ENCODE results near the gene ECM1. TPM values are rescaled to one million over a fixed set of nuclear protein-coding genes. Genes with fewer than 3 reads are reported as not detected.
A peak's percentile ranks its signal among the peaks of the same experiment; 100 is the strongest.

Gene ECM1
- total RNA-seq, 4 donors from 2014 or later, result 4.2 to 11.3 (median 7.0) TPM

GRCh38 chr1:150558761-150559655 is 51.1 kb downstream of the ECM1 start:
- Histone ChIP-seq H3K36me3 (no peaks in the 10 kb centered on the region), H3K9me3 (no peaks in the 10 kb centered on the region), H3K4me1 (peaks cover 36 to 43% of the 10 kb centered on the region in 2 donors), H3K27me3 (no peaks in the 10 kb centered on the region), H3K4me3 (replicated peaks in 1 of 3) (no peak overlapping the region), H3K27ac (peak overlapping the region in 2 of 3 donors; percentile 22 to 100)
- WGBS, 2 donors, result 74 to 78% methylated on average over 11 to 28 of the region's 28 CpGs
- intact Hi-C loops (cut with DNase I), result loop anchor here (5.0 to 10.0 kb wide), 2 partner anchors 63 to 436 kb away; no protein-coding TSS in a partner anchor
- no peak for TF ChIP-seq POLR2A (IDR thresholded peaks at IDR 0.05)
- TF ChIP-seq CTCF (IDR thresholded peaks at IDR 0.05), result no peak
- DNase-seq, result no peak

GRCh38 chr1:150559656-150560010 is 51.7 kb downstream of the ECM1 start:
- Histone ChIP-seq H3K4me1 (peaks cover 43 to 50% of the 10 kb centered on the region in 2 donors), H3K36me3 (no peaks in the 10 kb centered on the region), H3K27me3 (no peaks in the 10 kb centered on the region), H3K4me3 (replicated peaks in 1 of 3) (no peak overlapping the region), H3K27ac (peak overlapping the region in 2 of 3 donors; percentile 99 to 100), H3K9me3 (no peaks in the 10 kb centered on the region)
- 82 to 92% methylated on average over 5 to 10 of the region's 10 CpGs for WGBS, 2 donors
- intact Hi-C loops (cut with DNase I), result loop anchor here (5.0 to 10.0 kb wide), 2 partner anchors 63 to 435 kb away; no protein-coding TSS in a partner anchor
- TF ChIP-seq CTCF (IDR thresholded peaks at IDR 0.05), result no peak
- TF ChIP-seq POLR2A (IDR thresholded peaks at IDR 0.05), result no peak
- DNase-seq, result no peak

GRCh38 chr1:150560011-150560438 is 52.1 kb downstream of the ECM1 start:
- H3K4me1 ChIP-seq, result peaks cover 46 to 54% of the 10 kb centered on the region in 2 donors
- TF ChIP-seq POLR2A (IDR thresholded peaks at IDR 0.05), result no peak
- TF ChIP-seq CTCF (IDR thresholded peaks at IDR 0.05), result peak; percentile 81 to 95 (median 85)
- 36% methylated on average over 8 of the region's 9 CpGs; no CpG with 5 or more reads in 1 of the 2 donors for WGBS, 2 donors
- no peaks in the 10 kb centered on the region for H3K9me3 ChIP-seq
- H3K27me3 ChIP-seq, result no peaks in the 10 kb centered on the region
- H3K27ac ChIP-seq, result peak overlapping the region; percentile 99 to 100 (median 99)
- no peak overlapping the region for H3K4me3 ChIP-seq (replicated peaks in 1 of 3)
- H3K36me3 ChIP-seq, result no peaks in the 10 kb centered on the region
- peak; percentile 73 for DNase-seq
- intact Hi-C loops (cut with DNase I), result no loop called here

- intact Hi-C loops (cut with DNase I), result no loop called here
- peak; percentile 90 to 91 for DNase-seq
- Histone ChIP-seq H3K27ac (peak overlapping the region; percentile 99 to 100 (median 99)), H3K36me3 (no peaks in the 10 kb centered on the region), H3K27me3 (no peaks in the 10 kb centered on the region), H3K4me1 (peaks cover 53 to 60% of the 10 kb centered on the region in 2 donors), H3K9me3 (no peaks in the 10 kb centered on the region), H3K4me3 (replicated peaks in 1 of 3) (peak overlapping the region in 2 of 3 donors; percentile 15 to 36)
- 16 to 17% methylated on average over 16 of the region's 17 CpGs for WGBS, 2 donors
- TF ChIP-seq CTCF (IDR thresholded peaks at IDR 0.05), result peak; percentile 59 to 92 (median 76)
- TF ChIP-seq POLR2A (IDR thresholded peaks at IDR 0.05), result no peak
Measured at GRCh38 chr1:150560576-150561253, 52.8 kb downstream of the ECM1 start.
